ENCODE data around the gene PROSER3. TPM values are rescaled to one million over a fixed set of nuclear protein-coding genes. Genes with fewer than 3 reads are reported as not detected.

PROSER3 gene
- total and polyA plus RNA-seq, 4 donors = 10.0 to 32.2 (median 12.1) TPM

- WGBS, 2 donors = 94 to 97% methylated on average over 19 of the region's 19 CpGs
- TF ChIP-seq, protein P1, sequence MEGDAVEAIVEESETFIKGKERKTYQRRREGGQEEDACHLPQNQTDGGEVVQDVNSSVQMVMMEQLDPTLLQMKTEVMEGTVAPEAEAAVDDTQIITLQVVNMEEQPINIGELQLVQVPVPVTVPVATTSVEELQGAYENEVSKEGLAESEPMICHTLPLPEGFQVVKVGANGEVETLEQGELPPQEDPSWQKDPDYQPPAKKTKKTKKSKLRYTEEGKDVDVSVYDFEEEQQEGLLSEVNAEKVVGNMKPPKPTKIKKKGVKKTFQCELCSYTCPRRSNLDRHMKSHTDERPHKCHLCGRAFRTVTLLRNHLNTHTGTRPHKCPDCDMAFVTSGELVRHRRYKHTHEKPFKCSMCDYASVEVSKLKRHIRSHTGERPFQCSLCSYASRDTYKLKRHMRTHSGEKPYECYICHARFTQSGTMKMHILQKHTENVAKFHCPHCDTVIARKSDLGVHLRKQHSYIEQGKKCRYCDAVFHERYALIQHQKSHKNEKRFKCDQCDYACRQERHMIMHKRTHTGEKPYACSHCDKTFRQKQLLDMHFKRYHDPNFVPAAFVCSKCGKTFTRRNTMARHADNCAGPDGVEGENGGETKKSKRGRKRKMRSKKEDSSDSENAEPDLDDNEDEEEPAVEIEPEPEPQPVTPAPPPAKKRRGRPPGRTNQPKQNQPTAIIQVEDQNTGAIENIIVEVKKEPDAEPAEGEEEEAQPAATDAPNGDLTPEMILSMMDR (IDR thresholded peaks at IDR 0.05; ENCODE audit: control extremely low read depth, extremely low read depth) = no peak
- H3K36me3 ChIP-seq (ENCODE audit: control insufficient read depth in 4 of 4, insufficient read depth in 4 of 4, low read length in 4 of 4) = peaks cover 15 to 95% (median 45%) of the 10 kb centered on the region in 4 donors
- no peaks in the 10 kb centered on the region for H3K9me3 ChIP-seq (ENCODE audit: control insufficient read depth in 4 of 4, insufficient read depth in 3 of 4, low read length in 3 of 4)
- H3K4me1 ChIP-seq (ENCODE audit: control insufficient read depth in 5 of 5, insufficient read depth in 5 of 5, low read length in 5 of 5) = no peaks in the 10 kb centered on the region
- no peak overlapping the region for H3K9ac ChIP-seq (ENCODE audit: insufficient read depth in 1 of 2, low read length in 2 of 2)
- no peak for ATAC-seq (ENCODE audit: insufficient read depth, low FRiP score)
- no peak overlapping the region for H3K27ac ChIP-seq (ENCODE audit: low read depth in 1 of 2, low read length in 1 of 2)
- H3K27me3 ChIP-seq (ENCODE audit: control insufficient read depth in 3 of 3, insufficient read depth in 3 of 3, low read length in 2 of 3) = no peaks in the 10 kb centered on the region
- H3K4me3 ChIP-seq = no peak overlapping the region
- DNase-seq = no peak
Measured at GRCh38 chr19:35727956-35728706, 29.8 kb upstream of the PROSER3 start.

- no peak overlapping the region for H3K27ac ChIP-seq (ENCODE audit: low read depth in 1 of 2, low read length in 1 of 2)
- TF ChIP-seq, protein P1 (IDR thresholded peaks at IDR 0.05; ENCODE audit: control extremely low read depth, extremely low read depth) = no peak
- no peaks in the 10 kb centered on the region for H3K4me1 ChIP-seq (ENCODE audit: control insufficient read depth in 5 of 5, insufficient read depth in 5 of 5, low read length in 5 of 5)
- WGBS, 2 donors = 92 to 95% methylated on average over 18 of the region's 18 CpGs
- ATAC-seq (ENCODE audit: insufficient read depth, low FRiP score) (no peak), DNase-seq (no peak)
- H3K4me3 ChIP-seq = no peak overlapping the region
- no peaks in the 10 kb centered on the region for H3K27me3 ChIP-seq (ENCODE audit: control insufficient read depth in 3 of 3, insufficient read depth in 3 of 3, low read length in 2 of 3)
- H3K36me3 ChIP-seq (ENCODE audit: control insufficient read depth in 4 of 4, insufficient read depth in 4 of 4, low read length in 4 of 4) = peaks cover 9 to 94% (median 42%) of the 10 kb centered on the region in 4 donors
- no peaks in the 10 kb centered on the region for H3K9me3 ChIP-seq (ENCODE audit: control insufficient read depth in 4 of 4, insufficient read depth in 3 of 4, low read length in 3 of 4)
- H3K9ac ChIP-seq (ENCODE audit: insufficient read depth in 1 of 2, low read length in 2 of 2) = no peak overlapping the region
Measured at GRCh38 chr19:35729021-35729420, 29.0 kb upstream of the PROSER3 start.

- peaks cover 5 to 90% (median 39%) of the 10 kb centered on the region in 4 donors for H3K36me3 ChIP-seq (ENCODE audit: control insufficient read depth in 4 of 4, insufficient read depth in 4 of 4, low read length in 4 of 4)
- no peak overlapping the region for H3K27ac ChIP-seq (ENCODE audit: low read depth in 1 of 2, low read length in 1 of 2)
- H3K27me3 ChIP-seq (ENCODE audit: control insufficient read depth in 3 of 3, insufficient read depth in 3 of 3, low read length in 2 of 3) = no peaks in the 10 kb centered on the region
- H3K4me3 ChIP-seq = no peak overlapping the region
- no peaks in the 10 kb centered on the region for H3K9me3 ChIP-seq (ENCODE audit: control insufficient read depth in 4 of 4, insufficient read depth in 3 of 4, low read length in 3 of 4)
- TF ChIP-seq, protein P1 (IDR thresholded peaks at IDR 0.05; ENCODE audit: control extremely low read depth, extremely low read depth) = no peak
- no peak for DNase-seq
- 92 to 94% methylated on average over 11 of the region's 11 CpGs for WGBS, 2 donors
- ATAC-seq (ENCODE audit: insufficient read depth, low FRiP score) = no peak
- no peak overlapping the region for H3K9ac ChIP-seq (ENCODE audit: insufficient read depth in 1 of 2, low read length in 2 of 2)
- no peaks in the 10 kb centered on the region for H3K4me1 ChIP-seq (ENCODE audit: control insufficient read depth in 5 of 5, insufficient read depth in 5 of 5, low read length in 5 of 5)
Measured at GRCh38 chr19:35729763-35730162, 28.2 kb upstream of the PROSER3 start.
